SK-MEL-5 (cell line): ENCODE measurements around the gene PABPN1L. TPM values are rescaled to one million over a fixed set of nuclear protein-coding genes. Genes with fewer than 3 reads are reported as not detected.
"Not testable (repeated sequence)": the region's sequence is repeated elsewhere in the genome, so short reads cannot be mapped to it uniquely, and the experiment has no call there.

Experiments used
- DNase-seq: peaks from one replicate; pipeline ENCODE4 v3.0.0-alpha.2; 2016; ENCODE audit warnings: low read depth, low spot score
- in situ Hi-C: cut with HindIII; loops from 2 replicates; pipeline ENCODE4 v1.10.0; 2016; ENCODE audit warnings: low sequenced_read_pairs, high pct_unique_total_duplicates, low pct_unique_long_range_greater_than_20kb
- total RNA-seq: library from RNA; depleted of rRNA; stranded (reverse); fragments of >200 nt; shearing (Covaris generic); gene quantifications from 2 replicates; pipeline ENCODE4 v1.2.3, GENCODE V29; 2014

PABPN1L gene
- total RNA-seq, 1 experiment from 2014 or later = not detected

- no peak for DNase-seq
- in situ Hi-C loops = no loop called here
These were observed 37.7 kb downstream of the PABPN1L start for GRCh38 chr16:88828711-88829110.

DNA sequence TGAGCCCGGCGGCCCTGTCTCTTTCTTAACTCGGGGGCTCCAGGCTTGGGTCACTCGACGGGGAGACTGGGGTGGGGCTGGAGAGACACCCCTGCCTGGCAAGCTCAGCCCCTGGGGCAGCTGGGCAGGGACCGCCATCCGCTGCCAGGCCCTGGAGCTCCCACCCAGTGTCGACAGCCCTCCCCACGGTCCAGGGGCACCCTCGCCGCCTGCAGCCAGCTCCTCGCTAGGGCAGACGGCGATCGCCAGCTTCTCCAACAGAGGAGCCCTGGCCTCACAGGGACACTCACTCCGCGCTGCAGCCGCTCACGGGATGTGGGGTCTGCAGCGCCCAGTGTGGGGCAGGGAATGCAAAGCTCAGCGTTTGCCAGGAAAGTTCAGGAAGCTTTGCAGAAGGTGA lies 38.7 kb downstream of the PABPN1L start:
- in situ Hi-C loops = no loop called here
- DNase-seq = no peak

DNA sequence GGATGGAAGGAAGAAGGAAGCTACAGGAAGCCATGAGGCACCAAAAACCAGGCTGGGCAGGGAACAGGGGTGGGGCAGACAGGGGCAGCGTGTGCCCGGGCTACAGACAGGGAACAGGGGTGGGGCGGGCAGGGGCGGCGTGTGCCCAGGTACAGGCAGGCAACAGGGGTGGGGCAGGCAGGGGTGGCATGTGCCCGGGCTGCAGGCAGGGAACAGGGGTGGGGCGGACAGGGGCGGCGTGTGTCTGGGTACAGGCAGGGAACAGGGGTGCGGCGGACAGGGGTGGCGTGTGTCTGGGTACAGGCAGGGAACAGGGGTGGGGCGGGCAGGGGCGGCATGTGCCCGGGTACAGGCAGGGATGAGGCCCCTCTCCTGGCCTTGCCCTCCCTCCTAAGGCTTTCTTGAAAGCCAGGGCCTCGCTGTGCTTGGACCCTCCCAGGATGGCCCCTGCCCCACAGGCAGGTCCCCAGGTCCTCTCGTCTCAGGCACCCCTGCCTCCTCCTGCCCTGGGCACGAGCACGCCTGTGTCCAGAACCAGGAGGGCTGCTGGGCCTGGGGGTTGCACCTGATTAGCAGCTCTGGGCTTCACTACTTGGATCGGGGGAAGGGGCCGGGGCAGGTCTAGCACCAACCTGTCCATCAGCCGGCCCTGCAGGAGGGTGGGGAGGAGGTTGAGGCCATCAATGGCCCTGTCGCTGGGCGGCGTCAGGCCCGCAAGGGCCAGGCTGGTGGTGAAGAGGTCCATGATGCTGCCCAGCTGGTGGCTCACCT lies 40.2 kb downstream of the PABPN1L start:
- no peak for DNase-seq
- in situ Hi-C loops = no loop called here

GRCh38 chr16:88825146-88825545 lies 41.3 kb downstream of the PABPN1L start:
- in situ Hi-C loops = no loop called here

DNA sequence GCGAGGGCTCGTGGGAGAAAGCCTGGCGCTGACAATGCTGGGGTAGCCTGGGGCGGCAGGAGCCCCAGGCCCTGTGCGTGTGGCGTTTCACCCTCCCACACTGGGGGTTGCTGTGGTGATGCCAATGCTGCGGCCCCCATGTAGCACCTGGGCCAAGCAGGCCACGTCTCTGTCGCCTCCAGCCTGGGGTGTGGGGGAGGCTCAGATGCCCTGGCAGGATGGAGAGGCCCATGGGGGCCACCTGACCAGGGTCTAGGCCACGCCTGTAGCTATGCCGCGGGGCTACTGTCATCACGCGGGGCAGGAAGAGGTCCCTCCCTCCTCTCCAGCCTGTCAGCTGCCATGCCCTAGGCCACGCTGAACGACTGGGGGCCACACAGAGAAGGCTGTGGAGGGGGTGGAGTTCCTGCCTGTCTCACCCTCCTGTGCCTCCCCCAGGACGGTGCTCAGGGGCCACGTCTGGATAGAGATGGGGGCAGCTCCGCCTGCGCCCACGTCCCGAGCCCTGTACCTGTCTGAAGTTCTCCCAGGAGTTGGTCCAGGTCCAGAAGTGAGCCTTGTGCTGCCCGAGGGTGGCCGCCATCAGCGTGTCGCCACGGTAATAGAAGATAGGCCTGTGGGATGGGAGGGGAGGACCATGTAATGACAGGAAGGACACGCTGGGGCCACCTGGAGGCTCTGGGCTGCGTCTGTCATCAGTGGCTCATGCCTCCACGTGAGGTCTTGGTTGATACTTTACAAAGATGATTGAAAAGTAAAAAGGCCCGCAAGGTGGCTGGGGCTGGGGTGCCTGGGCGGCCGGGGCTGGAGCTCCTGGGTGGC lies 42.0 kb downstream of the PABPN1L start:
- DNase-seq = no peak
- in situ Hi-C loops = no loop called here

More at GRCh38 chr16:88825146-88825545, 41.3 kb downstream of the PABPN1L start:
- no peak for DNase-seq

DNA sequence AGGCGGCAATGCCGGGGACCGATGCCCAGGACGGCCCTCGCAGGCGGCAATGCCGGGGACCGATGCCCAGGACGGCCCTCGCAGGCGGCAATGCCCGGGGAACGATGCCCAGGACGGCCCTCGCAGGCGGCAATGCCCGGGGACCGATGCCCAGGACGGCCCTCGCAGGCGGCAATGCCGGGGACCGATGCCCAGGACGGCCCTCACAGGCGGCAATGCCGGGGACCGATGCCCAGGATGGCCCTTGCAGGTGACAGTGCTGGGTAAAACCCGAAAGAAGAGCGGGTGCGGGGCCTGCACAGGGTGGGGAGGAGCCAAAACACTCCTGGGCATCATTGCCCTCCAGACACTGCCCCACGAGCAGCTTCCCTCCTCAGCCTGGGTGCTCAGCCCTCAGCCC lies 42.8 kb downstream of the PABPN1L start:
- DNase-seq, in situ Hi-C loops: not testable (repeated sequence)

GRCh38 chr16:88822281-88823040 lies 44.0 kb downstream of the PABPN1L start:
- no peak for DNase-seq
- in situ Hi-C loops = no loop called here

GRCh38 chr16:88821168-88821850 lies 45.2 kb downstream of the PABPN1L start:
- in situ Hi-C loops = no loop called here
- DNase-seq = peak; percentile 23

- DNase-seq = no peak
- in situ Hi-C loops = no loop called here
These were observed 46.0 kb downstream of the PABPN1L start for GRCh38 chr16:88820385-88821025.

DNA sequence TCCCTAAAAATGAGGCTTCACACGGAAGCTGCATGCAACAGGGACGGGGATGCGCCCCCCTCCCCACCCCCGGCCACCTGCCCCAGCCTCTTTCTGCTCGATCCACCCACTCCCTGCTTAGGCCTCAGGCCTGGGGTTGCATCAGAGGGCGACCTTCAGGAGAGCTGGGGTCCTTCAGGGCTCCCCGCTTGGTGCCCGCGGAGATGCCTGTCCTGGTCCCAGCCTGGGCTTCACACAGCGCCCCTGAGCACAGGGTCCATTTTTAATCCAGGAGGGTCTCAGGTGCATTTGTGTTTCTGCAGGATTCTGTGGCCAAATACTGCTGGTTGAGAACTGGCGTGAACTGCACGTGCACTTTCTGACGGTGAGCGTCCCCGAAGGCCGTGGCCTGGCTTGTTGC lies 47.3 kb downstream of the PABPN1L start:
- no peak for DNase-seq
- in situ Hi-C loops = no loop called here

- DNase-seq = no peak
- in situ Hi-C loops = no loop called here
These were observed 47.9 kb downstream of the PABPN1L start for GRCh38 chr16:88818575-88818874.

DNA sequence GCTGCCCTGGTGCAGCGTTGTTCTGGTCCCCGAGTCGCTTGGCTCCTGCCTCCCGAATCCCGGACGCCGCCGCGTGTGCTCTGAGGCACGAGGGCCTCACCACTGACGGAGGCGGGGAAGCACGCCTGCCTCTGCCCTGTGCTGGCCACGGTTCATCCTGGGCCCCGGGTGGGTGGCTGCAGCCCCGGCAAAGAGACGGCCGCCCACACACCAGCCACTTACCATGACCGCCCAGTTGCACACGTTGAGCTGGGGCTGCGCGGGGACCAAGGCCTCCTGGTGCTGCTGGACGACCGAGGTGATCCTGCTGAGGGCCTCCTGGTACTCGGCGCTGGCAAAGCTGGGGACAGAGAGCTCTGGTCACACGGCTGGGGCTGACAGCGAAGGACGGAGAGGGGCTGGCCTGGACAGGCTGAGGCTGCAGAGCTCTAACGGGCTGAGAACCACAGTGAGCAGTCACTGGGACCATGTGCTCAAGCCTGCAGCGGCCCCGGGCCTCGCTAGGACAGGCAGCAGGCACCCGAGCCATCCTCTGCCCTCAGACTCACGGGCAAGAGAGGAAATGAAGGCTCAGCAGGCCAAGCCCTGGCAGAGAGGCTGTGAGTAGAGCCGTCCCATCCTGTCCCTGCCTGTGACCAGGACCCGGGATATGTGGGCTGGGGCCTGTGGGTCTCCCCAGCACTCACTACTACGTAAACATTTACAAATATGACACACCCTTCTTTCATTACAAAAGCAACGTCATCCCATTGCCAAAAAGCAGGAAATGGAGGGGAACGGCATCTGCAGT lies 48.5 kb downstream of the PABPN1L start:
- in situ Hi-C loops = no loop called here
- DNase-seq = no peak

- in situ Hi-C loops = no loop called here
These were observed 49.5 kb downstream of the PABPN1L start for GRCh38 chr16:88816736-88817535.

DNA sequence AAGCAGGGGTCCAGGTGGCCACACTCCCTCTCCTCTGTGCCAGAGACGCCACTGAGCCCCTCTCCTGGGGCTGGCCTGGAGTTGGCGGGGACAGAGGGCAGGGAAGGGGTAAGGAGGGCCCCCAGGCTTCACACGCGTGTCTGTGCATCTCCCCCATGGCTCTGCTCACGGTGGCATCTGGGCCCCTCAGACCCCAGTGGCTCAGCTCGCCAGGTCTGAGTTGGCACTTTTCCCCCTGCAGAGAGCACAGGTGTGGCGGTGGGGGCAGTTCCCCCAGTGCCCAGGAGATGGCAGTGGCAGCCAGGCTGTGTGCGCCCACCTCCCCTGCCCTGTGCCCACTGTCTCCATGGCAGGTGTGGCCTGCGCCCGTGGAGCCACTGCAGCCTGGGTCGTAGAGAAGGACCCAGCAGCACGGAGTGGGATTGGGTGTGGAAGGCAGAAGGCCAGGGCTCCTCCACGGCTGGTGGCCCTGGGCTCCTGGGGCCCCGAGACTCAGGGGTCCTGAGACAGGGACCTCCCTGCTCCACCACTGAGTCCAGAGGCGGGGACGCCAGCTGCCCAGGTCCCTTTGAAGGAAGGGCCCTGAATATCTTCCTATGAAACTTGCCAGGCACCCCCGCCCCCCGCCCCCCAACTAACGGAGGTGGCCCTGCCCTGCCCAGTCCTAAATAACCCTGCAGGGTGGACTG lies 50.4 kb downstream of the PABPN1L start:
- in situ Hi-C loops = no loop called here
- DNase-seq = peak; percentile 45

More at GRCh38 chr16:88816736-88817535, 49.5 kb downstream of the PABPN1L start:
- no peak for DNase-seq

- DNase-seq = no peak
- in situ Hi-C loops = no loop called here
These were observed 51.2 kb downstream of the PABPN1L start for GRCh38 chr16:88815227-88815626.
